Stimulated activated CD8-positive, alpha-beta memory T cell treated with anti-CD3 and anti-CD28 coated beads, Interleukin-2, amount 100 ng/mL, for 1 hour (primary cell): ENCODE data around the gene LILRA5.
"Not testable (repeated sequence)": the region's sequence is repeated elsewhere in the genome, so short reads cannot be mapped to it uniquely, and the experiment has no call there.

ENCODE experiments used
- DNase-seq, 2 donors: peaks; one replicate each; pipeline ENCODE4 v3.0.0-alpha.2; 2020; ENCODE audit warnings: low read depth in 2 of 2

LILRA5 gene

DNA sequence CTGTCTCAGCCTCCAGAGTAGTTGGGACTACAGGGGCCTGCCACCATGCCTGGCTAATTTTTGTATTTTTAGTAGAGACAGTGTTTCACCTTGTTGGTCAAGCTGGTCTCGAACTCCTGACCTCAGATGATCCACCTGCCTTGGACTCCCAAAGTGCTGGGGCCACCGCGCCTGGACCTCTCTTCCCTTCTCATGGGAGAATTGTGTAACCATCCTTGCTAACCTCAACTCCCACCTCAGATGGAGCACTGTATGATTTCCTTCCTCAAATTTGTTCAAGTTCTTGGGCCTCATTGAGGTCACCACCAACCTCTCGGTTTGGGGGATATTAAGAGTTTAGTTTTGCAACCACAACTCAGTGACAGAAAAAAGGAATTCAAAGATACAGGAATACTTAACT lies 10.7 kb downstream of the LILRA5 start:
- no peak for DNase-seq

- DNase-seq: no peak
These were observed 13.5 kb downstream of the LILRA5 start for GRCh38 chr19:54299515-54299914.

DNA sequence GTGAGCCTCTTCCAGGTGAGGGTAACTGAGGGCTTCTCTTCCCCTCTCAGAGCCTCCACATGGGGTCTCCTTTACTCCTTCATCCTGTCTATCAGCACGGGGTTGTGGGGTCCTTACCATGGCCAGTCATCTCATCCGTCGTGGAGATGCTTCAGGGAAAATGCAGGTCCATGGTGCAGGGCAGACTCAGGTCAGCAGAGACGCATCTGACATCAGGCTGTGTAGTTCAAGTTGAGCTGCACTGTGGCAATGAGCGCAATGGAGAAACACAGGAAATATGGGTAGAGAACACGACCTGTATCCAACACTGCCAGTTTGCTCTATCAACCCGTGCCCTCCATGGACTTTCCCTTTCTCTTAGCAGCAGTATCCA lies 13.9 kb downstream of the LILRA5 start:
- no peak for DNase-seq

DNA sequence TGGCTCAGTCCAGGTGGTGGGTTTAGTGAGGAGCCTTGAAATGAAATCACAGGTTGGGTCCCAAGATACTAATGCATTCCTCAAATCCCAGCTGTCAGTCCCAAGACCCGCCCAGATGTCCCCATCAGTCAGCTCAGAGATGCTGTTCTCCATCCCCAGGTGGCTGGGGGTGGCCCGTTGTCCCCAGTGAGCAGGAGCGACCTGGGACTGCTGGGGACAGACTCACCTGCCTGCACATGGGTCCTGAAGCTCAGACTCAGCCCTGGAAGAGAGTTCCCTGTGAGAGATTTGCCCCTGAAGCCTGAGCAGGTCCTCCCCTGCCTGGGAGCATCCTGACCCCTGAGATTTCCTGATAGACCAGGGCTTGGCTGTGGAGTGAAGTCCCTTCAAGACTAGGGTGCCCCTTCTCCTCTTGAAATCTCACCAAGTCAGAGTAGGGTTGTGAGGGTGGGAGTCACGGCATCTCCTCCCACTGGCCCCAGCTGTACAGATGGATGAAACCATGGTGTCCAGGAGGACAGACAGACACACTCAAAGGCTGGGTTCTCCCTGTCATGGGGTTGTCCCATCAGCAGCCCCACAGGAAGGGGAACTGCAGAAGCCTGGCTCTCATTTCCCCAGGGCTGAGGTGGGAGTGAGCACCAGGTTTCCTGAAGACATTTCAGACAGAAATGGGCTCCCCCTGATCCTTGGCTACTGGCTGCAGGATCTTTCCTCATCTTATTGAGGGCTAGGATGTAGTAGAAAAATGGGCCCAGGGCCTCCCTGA lies 14.4 kb downstream of the LILRA5 start:
- no peak for DNase-seq

- no peak for DNase-seq
These were observed 15.1 kb downstream of the LILRA5 start for GRCh38 chr19:54297759-54298305.

DNA sequence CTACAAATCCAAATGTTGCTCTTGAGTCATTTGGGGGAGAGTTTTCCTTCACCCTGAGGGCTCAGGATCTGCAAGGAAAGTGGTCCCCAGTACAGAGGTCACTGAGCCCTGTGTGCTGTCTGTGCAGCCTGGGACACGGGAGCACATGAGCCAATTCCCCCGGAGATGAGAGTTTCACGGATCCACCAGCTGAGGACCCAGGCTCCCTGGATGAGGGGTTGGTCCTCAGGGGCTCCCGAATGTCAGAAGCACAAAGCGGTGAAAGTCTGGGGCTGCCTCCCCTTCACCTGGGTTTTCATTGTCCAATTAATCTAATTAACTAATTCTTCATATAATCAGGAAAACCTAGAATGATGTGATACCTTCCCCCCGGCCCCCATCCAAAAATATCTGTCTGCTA lies 18.4 kb downstream of the LILRA5 start:
- no peak for DNase-seq

- not testable (repeated sequence) for DNase-seq
These were observed 23.8 kb downstream of the LILRA5 start for GRCh38 chr19:54289160-54289559.

DNA sequence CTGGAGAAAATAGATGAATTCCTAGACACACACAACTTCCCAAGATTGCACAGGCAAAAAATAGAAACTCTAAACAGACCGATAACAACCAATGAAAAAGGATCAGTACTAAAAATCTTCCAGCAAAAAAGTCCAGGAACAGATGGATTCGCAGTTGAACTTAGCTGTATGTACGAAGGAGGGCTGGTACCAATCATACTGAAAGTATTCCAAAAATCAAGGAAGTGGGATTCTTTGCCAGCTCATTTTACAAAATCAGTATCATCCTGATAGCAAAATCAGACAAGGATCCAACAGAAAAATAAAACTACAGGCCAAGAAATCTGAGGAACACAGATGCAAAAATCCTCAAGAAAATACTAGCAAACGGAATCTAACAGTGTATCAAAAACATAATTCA lies 25.5 kb downstream of the LILRA5 start:
- no peak for DNase-seq

DNA sequence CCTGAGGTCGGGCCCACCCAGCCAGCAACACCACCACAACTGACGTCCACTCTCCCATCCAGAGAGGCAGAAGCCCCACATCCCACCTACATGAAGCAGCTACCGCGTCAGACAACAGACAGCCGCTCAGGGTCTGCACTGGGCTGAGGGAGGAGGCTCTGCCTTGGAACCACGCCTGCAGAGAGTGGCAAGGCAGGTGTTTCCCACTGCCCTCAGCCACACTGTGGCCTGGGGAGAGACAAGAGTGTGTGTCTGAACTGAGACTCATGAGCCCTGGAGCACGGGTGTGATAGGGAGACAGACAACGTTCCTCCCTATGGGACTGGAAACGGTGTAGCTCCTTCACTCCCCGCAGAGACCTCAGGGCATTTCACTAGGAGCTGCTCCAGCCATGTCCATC lies 26.7 kb downstream of the LILRA5 start:
- DNase-seq: not testable (repeated sequence)

- DNase-seq: not testable (repeated sequence)
These were observed 27.4 kb downstream of the LILRA5 start for GRCh38 chr19:54285427-54286056.

- DNase-seq: no peak
These were observed 30.1 kb downstream of the LILRA5 start for GRCh38 chr19:54282686-54283470.

DNA sequence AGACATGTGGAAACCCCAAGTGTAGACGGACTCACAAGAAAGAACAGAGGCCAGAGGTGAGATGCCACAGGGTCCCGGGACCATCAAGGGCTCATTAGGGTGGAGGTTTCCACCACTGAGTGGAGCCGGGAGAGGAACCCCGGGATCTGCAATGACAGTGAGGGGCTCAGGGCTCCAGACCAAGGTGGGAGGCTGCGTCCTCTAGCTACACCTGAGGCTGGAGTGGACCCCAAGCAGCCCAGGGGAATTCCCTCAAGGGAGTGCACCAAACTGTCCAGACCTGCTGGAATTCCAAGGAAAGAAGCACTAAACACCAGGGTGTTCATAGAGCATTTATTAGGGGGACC lies 31.3 kb downstream of the LILRA5 start:
- not testable (repeated sequence) for DNase-seq

DNA sequence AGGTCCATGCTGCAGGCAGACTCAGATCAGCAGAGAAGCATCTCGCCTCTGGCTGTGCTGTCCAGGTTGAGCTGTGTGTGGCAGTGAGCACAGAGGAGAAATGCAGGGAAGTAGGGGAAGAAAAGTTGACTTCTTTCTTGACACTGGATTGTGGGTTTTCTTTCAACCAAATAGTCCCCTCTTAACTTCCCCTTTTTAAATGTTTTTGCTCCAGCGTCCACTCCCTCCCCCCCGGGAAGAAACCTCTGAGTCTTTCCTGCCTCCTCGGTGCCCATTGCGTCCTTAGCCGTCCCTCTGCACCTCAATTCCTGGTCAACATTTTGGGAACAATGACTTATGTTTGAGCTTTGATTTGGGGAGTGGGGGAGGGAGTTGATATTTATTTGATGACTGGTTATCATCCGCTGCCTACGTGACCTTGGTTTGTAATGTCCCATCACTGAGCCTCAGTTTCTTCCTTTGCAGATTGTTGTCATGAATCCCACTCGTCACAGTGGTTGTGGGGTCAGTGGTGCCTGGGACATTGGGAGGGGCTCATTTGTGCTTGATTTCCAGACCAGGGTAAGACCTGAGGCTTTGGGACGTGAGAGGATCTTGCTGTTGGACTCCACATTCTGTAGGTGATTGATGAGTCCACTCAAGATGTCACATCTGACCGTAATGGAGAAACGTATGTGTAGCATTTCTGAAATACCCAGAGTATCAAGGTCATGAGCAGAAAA lies 31.8 kb downstream of the LILRA5 start, which contains the start of gene LILRB2:
TSS of gene LILRB2 (minus strand) at position 104 of the 722 bp plus-strand sequence. CDS start 614 bp downstream, outside the sequence.
- no peak for DNase-seq

GRCh38 chr19:54280441-54280840 lies 32.5 kb downstream of the LILRA5 start:
- not testable (repeated sequence) for DNase-seq

DNA sequence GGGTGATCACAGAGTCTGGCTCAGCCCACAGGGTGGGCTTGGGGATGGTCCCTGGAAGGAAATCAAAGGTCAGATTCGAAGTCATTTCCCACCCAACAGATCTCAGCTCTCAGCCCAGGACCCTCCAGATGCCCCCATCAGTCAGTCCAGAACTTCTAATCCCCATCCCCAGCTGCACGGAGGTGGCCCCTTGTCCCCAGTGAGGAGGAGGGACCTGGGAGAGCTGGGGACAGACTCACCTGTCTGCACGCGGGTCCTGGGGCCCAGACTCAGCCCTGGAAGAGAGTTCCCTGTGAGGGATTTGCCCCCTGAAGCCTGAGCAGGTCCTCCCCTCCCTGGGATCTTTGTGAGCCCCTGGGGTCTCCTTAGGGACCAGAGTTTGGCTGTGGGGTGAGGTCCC lies 32.9 kb downstream of the LILRA5 start:
- DNase-seq: not testable (repeated sequence)

GRCh38 chr19:54279406-54279962 lies 33.5 kb downstream of the LILRA5 start:
- DNase-seq: no peak

DNA sequence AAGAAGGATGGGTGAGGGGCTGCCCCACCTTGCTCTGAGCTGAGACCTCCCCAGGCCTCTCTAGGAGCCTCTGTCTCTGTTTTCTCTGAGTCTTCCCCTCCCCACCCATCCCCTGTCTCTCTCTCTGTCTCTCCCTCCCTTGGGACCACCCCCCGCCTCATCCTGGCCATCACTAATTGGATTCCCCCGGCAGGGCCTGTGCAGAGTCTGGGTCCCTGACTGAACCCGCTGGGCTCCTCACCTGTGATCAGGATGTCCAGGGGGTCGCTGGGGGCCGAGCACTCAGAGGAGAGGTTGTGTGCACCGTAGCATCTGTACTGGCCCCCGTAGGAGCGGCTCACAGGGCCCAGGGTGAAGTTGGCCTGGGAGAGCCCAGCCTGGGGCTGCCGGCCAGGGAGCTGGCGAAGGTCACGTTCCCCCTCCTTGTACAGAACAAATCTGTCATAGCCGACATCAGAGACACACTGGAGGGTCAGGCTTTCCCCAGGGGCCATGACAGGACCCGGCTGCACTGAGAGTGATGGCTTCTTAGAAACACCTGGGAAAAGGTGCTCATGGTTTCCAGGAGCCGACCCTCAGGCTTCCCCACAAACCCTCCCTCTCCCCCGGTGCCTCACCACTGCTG lies 34.3 kb downstream of the LILRA5 start:
- not testable (repeated sequence) for DNase-seq

DNA sequence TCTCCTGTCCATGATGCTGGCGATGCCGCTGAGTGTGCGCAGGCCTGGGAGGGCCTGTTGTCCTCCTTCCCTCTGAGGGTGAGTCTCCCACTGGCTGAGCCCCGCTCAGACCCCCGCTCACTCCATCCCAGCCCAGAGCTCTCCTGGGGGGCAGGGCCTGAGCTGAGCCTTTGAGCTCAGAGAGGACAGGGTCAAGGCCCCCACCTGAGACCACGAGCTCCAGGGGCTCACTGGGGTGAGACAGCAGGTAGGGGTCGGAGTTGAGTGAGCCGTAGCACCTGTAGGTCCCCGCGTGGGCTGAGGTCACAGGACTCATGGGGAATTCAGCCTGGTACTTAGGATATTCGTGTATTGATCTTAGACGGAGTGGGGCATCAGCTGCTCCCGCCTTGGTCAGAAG lies 34.9 kb downstream of the LILRA5 start:
- DNase-seq: not testable (repeated sequence)

- not testable (repeated sequence) for DNase-seq
These were observed 35.8 kb downstream of the LILRA5 start for GRCh38 chr19:54277111-54277615.

DNA sequence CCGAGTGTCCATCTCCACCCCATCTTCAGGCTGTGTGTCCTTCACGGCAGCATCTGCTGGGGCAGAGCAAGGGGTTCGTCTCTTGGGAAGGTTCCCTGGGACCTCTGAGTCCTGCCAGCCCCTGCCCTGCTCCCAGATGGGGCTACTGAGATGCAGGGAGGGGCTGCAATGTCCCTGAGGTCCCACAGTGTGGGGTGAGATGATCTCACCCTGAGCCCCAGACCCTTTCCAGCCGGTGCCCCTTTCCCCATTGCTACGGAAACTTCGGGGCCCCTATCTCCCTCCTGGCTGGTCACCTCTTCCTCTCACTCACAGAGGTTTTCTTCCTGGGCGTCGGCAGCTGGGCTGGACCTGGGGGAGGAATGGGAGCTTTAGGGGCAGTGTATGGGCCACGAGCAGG lies 37.0 kb downstream of the LILRA5 start:
- DNase-seq: no peak

GRCh38 chr19:54274516-54274915 lies 38.5 kb downstream of the LILRA5 start:
- DNase-seq: not testable (repeated sequence)
